ENCODE results near the gene IL17C. TPM values are rescaled to one million over a fixed set of nuclear protein-coding genes. Genes with fewer than 3 reads are reported as not detected.

Gene IL17C
- total RNA-seq, 2 experiments from 2014 or later = 0.86 TPM; not detected in 1

DNA sequence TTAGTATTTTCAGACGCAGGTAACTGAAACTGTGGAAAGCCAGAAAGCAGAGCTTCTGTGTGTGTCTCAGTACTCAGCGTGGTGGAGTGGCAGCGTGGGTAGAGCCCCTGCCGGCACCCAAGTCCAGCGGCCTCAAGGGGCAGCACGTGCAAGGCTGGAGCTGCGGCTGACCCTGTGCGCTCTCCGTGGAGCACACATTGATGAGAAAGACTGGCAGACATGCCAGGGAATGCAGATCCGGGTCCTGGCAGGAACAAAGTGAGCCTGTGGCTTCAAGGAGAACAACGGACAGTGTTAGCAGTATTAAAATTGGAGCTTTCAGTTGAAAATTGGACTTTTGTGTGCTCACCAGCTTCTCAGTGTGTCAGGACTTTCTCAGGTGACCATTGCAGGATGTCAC lies 44.9 kb upstream of the IL17C start:
- H3K4me1 ChIP-seq (ENCODE audit: insufficient read depth, low read length, poor library complexity, severe bottlenecking) = no peaks in the 10 kb centered on the region
- CTCF ChIA-PET (ENCODE audit: unreplicated experiment) = no interaction called here
- H3K4me2 ChIP-seq (ENCODE audit: low read length) = no peak overlapping the region
- H4K20me1 ChIP-seq (ENCODE audit: insufficient read depth, low read length) = peaks cover 3% of the 10 kb centered on the region; the same call in 1 of the 2 replicates
- no peaks in the 10 kb centered on the region for H3K9me2 ChIP-seq (ENCODE audit: insufficient read depth, low read length)
- no peak overlapping the region for H3K4me3 ChIP-seq (ENCODE audit: low read depth, low read length, poor library complexity, severe bottlenecking)
- POLR2A ChIA-PET = no interaction called here
- no peaks in the 10 kb centered on the region for H3K79me2 ChIP-seq (ENCODE audit: insufficient read depth, low read depth, low read length)
- no peak overlapping the region for H2AFZ ChIP-seq (ENCODE audit: low read length)
- intact Hi-C loops (cut with micrococcal nuclease; ENCODE audit: unreplicated experiment) = no loop called here
- no TSS peak for BruUV-seq (replicated peaks)
- no peak for DNase-seq (ENCODE audit: low spot score)
- no peak overlapping the region for H3K27ac ChIP-seq (ENCODE audit: low read depth, low read length, poor library complexity, severe bottlenecking)
- H3K9me3 ChIP-seq (ENCODE audit: low read length) = no peaks in the 10 kb centered on the region
- H3K36me3 ChIP-seq (ENCODE audit: insufficient read depth, low read length) = peaks cover 68% of the 10 kb centered on the region
- TF ChIP-seq, protein P1, sequence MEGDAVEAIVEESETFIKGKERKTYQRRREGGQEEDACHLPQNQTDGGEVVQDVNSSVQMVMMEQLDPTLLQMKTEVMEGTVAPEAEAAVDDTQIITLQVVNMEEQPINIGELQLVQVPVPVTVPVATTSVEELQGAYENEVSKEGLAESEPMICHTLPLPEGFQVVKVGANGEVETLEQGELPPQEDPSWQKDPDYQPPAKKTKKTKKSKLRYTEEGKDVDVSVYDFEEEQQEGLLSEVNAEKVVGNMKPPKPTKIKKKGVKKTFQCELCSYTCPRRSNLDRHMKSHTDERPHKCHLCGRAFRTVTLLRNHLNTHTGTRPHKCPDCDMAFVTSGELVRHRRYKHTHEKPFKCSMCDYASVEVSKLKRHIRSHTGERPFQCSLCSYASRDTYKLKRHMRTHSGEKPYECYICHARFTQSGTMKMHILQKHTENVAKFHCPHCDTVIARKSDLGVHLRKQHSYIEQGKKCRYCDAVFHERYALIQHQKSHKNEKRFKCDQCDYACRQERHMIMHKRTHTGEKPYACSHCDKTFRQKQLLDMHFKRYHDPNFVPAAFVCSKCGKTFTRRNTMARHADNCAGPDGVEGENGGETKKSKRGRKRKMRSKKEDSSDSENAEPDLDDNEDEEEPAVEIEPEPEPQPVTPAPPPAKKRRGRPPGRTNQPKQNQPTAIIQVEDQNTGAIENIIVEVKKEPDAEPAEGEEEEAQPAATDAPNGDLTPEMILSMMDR (conservative IDR thresholded peaks at IDR 0.05; ENCODE audit: low read length) = no peak
- no peak for TF ChIP-seq EZH2phosphoT487 (IDR thresholded peaks at IDR 0.05; ENCODE audit: borderline replicate concordance, low read depth, low read length)

DNA sequence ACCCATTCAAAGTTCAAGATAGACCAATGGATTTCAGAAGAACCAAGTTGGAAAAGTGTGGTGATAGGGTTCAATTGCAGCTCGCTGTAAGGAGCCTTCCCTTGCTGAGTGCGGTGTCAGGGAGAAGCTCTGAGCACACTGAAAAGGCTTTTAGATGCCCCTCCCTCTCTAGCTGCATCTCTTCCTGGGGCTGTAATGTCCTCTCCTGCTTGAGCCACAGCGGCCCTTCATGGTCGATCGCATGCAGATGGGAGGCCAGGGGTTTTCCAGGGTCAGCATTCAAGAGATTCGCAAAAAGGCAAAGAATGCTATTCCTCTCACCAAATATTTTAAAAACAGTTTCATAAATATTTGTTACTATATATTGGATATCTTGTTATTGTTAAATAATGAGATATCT lies 44.5 kb upstream of the IL17C start:
- BruUV-seq (replicated peaks) = no TSS peak
- POLR2A ChIA-PET = no interaction called here
- Histone ChIP-seq H3K4me2 (ENCODE audit: low read length) (no peak overlapping the region), H4K20me1 (ENCODE audit: insufficient read depth, low read length) (peaks cover 3% of the 10 kb centered on the region; the same call in 1 of the 2 replicates), H3K4me1 (ENCODE audit: insufficient read depth, low read length, poor library complexity, severe bottlenecking) (no peaks in the 10 kb centered on the region), H3K9me3 (ENCODE audit: low read length) (no peaks in the 10 kb centered on the region), H3K9me2 (ENCODE audit: insufficient read depth, low read length) (no peaks in the 10 kb centered on the region), H2AFZ (ENCODE audit: low read length) (no peak overlapping the region), H3K27ac (ENCODE audit: low read depth, low read length, poor library complexity, severe bottlenecking) (no peak overlapping the region), H3K79me2 (ENCODE audit: insufficient read depth, low read depth, low read length) (no peaks in the 10 kb centered on the region), H3K36me3 (ENCODE audit: insufficient read depth, low read length) (peaks cover 67% of the 10 kb centered on the region), H3K4me3 (ENCODE audit: low read depth, low read length, poor library complexity, severe bottlenecking) (no peak overlapping the region)
- intact Hi-C loops (cut with micrococcal nuclease; ENCODE audit: unreplicated experiment) = no loop called here
- CTCF ChIA-PET (ENCODE audit: unreplicated experiment) = no interaction called here
- no peak for TF ChIP-seq EZH2phosphoT487 (IDR thresholded peaks at IDR 0.05; ENCODE audit: borderline replicate concordance, low read depth, low read length)
- TF ChIP-seq, protein P1 (conservative IDR thresholded peaks at IDR 0.05; ENCODE audit: low read length) = no peak
- DNase-seq (ENCODE audit: low spot score) = no peak

DNA sequence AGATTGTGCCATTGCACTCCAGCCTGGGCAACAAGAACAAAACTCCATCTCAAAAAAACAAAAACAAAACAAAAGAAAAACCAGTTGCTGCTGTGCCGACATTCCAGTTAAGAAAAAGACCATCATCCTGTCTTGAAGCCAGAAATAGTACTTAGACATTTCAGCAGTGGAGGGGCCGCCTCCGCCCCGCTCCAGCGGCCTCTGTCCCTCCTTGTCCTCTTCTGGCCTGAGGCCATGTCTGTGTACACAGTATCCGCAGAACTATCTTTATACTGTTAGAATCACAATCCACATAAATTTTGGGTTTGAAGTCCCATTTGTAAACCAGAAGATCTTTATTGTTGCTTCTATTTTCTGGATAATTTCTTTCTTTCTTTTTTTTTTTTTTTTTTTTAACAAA lies 43.3 kb upstream of the IL17C start:
- peaks cover 3% of the 10 kb centered on the region; the same call in 1 of the 2 replicates for H4K20me1 ChIP-seq (ENCODE audit: insufficient read depth, low read length)
- intact Hi-C loops (cut with micrococcal nuclease; ENCODE audit: unreplicated experiment) = no loop called here
- H3K4me3 ChIP-seq (ENCODE audit: low read depth, low read length, poor library complexity, severe bottlenecking) = no peak overlapping the region
- ChIA-PET CTCF (ENCODE audit: unreplicated experiment) (no interaction called here), POLR2A (interaction anchor here (0.7 kb wide), 1 partner anchor 42 kb away, joined by 4 read pairs; no protein-coding TSS in a partner anchor)
- H3K9me3 ChIP-seq (ENCODE audit: low read length) = no peaks in the 10 kb centered on the region
- BruUV-seq (replicated peaks) = no TSS peak
- H3K4me2 ChIP-seq (ENCODE audit: low read length) = no peak overlapping the region
- H3K27ac ChIP-seq (ENCODE audit: low read depth, low read length, poor library complexity, severe bottlenecking) = no peak overlapping the region
- no peaks in the 10 kb centered on the region for H3K9me2 ChIP-seq (ENCODE audit: insufficient read depth, low read length)
- TF ChIP-seq EZH2phosphoT487 (IDR thresholded peaks at IDR 0.05; ENCODE audit: borderline replicate concordance, low read depth, low read length) = no peak
- TF ChIP-seq, protein P1 (conservative IDR thresholded peaks at IDR 0.05; ENCODE audit: low read length) = no peak
- H3K4me1 ChIP-seq (ENCODE audit: insufficient read depth, low read length, poor library complexity, severe bottlenecking) = no peaks in the 10 kb centered on the region
- peaks cover 67% of the 10 kb centered on the region for H3K36me3 ChIP-seq (ENCODE audit: insufficient read depth, low read length)
- DNase-seq (ENCODE audit: low spot score) = no peak
- H3K79me2 ChIP-seq (ENCODE audit: insufficient read depth, low read depth, low read length) = no peaks in the 10 kb centered on the region
- no peak overlapping the region for H2AFZ ChIP-seq (ENCODE audit: low read length)
